HCT116 (cell line): ENCODE measurements around the gene SYNE2.

Source experiments
- ATF3 ChIP-seq: IDR thresholded peaks from 2 replicates; pipeline ENCODE4 v1.6.1; 2012
- CTCF ChIP-seq, 3 experiments: fragments of 200-600 bp in 1 of 3; sonication (generic) in 1 of 3; IDR thresholded peaks in 2 of 3; conservative IDR thresholded peaks in 1 of 3; 2 replicates each; pipeline ENCODE4 v1.5.1; 2012 to 2017; ENCODE audit warnings: low read depth in 2 of 3, low read length in 2 of 3, antibody characterized with exemption in 1 of 3, borderline replicate concordance in 1 of 3, control low read depth in 1 of 3, mild to moderate bottlenecking in 1 of 3, mixed read lengths in 1 of 3, mixed run types in 1 of 3, moderate library complexity in 1 of 3; ENCODE audit not compliant: insufficient read depth in 1 of 3
- EZH2 ChIP-seq: fragments of 200-600 bp; sonication (generic); IDR thresholded peaks from 2 replicates; pipeline ENCODE4 v1.6.1; 2017; ENCODE audit warnings: antibody characterized with exemption, mixed run types
- POLR2A ChIP-seq: IDR thresholded peaks from 2 replicates; pipeline ENCODE4 v1.7.0; 2011; ENCODE audit warnings: borderline replicate concordance; ENCODE audit not compliant: insufficient read depth, insufficient read length; ENCODE audit errors: extremely low read depth
- POLR2AphosphoS5 ChIP-seq: IDR thresholded peaks from 2 replicates; pipeline ENCODE4 v1.6.1; 2011; ENCODE audit warnings: mild to moderate bottlenecking, low read depth, low read length, moderate library complexity
- REST ChIP-seq: IDR thresholded peaks from 2 replicates; pipeline ENCODE4 v1.6.1; 2012; ENCODE audit warnings: low read depth
- SIN3A ChIP-seq: IDR thresholded peaks from 2 replicates; pipeline ENCODE4 v1.6.1; 2012; ENCODE audit warnings: low read depth
- SP1 ChIP-seq: IDR thresholded peaks from 2 replicates; pipeline ENCODE4 v1.6.1; 2012; ENCODE audit warnings: low read depth
- TCF7L2 ChIP-seq: IDR thresholded peaks from 2 replicates; pipeline ENCODE4 v1.7.0; 2011; ENCODE audit warnings: borderline replicate concordance, inconsistent platforms; ENCODE audit not compliant: insufficient read depth, insufficient read length; ENCODE audit errors: extremely low read depth
- YY1 ChIP-seq: IDR thresholded peaks from 2 replicates; pipeline ENCODE4 v1.6.1; 2011; ENCODE audit warnings: low read length, low read depth, moderate library complexity, mild to moderate bottlenecking; ENCODE audit not compliant: insufficient replicate concordance; ENCODE audit errors: extremely low read depth
- ZBTB33 ChIP-seq: IDR thresholded peaks from 2 replicates; pipeline ENCODE4 v1.6.1; 2011; ENCODE audit warnings: mild to moderate bottlenecking, low read length, moderate library complexity; ENCODE audit not compliant: insufficient replicate concordance; ENCODE audit errors: extremely low read depth
- ZFX ChIP-seq: fragments of 450-650 bp; IDR thresholded peaks from 2 replicates; pipeline ENCODE4 v1.6.1; 2017

GRCh38 chr14:64220466-64220865 lies 367.7 kb downstream of the SYNE2 start:
- TF ChIP-seq POLR2A = no peak
- TF ChIP-seq TCF7L2 = no peak
- no peak for TF ChIP-seq ATF3
- TF ChIP-seq CTCF (IDR thresholded peaks at IDR 0.05 in 2 of 3, conservative IDR thresholded peaks at IDR 0.05 in 1 of 3; ENCODE audit: borderline replicate concordance in 1 of 3, insufficient read depth in 1 of 3, low read depth in 2 of 3, low read length in 2 of 3) = no peak
- TF ChIP-seq EZH2 = no peak
- TF ChIP-seq ZFX = no peak
- TF ChIP-seq SP1 = no peak
- TF ChIP-seq ZBTB33 = no peak
- TF ChIP-seq SIN3A = no peak
- no peak for TF ChIP-seq REST
- TF ChIP-seq YY1 = no peak
- no peak for TF ChIP-seq POLR2AphosphoS5
